Uterus (tissue), 4 donors: ENCODE data around the gene NBEA. TPM values are rescaled to one million over a fixed set of nuclear protein-coding genes. Genes with fewer than 3 reads are reported as not detected.

Experiments used
- DNase-seq, 2 donors: peaks; one replicate each; pipeline ENCODE4 v3.0.0-alpha.2; 2019 to 2020
- H3K27ac ChIP-seq, 2 donors: fragments of 200-600 bp; sonication (generic); 1 replicate in 1 of 2; 2 replicates in 1 of 2; pipeline ENCODE4 v1.5.1; 2016 to 2018
- H3K27me3 ChIP-seq, 2 donors: fragments of 200-600 bp; sonication (generic); one replicate each; pipeline ENCODE4 v1.5.1; 2018 to 2019; ENCODE audit warnings: control low read depth in 1 of 2
- H3K36me3 ChIP-seq, 2 donors: fragments of 200-600 bp; sonication (generic); one replicate each; pipeline ENCODE4 v1.5.1; 2019; ENCODE audit warnings: control low read depth in 1 of 2
- H3K4me1 ChIP-seq, 2 donors: fragments of 200-600 bp; sonication (generic); one replicate each; pipeline ENCODE4 v1.5.1; 2018 to 2019; ENCODE audit warnings: control low read depth in 1 of 2
- H3K4me3 ChIP-seq, 2 donors: fragments of 200-600 bp; sonication (generic); 1 replicate in 1 of 2; 2 replicates in 1 of 2; pipeline ENCODE4 v1.5.1; 2018 to 2019; ENCODE audit warnings: mild to moderate bottlenecking in 1 of 2
- H3K9me3 ChIP-seq, 2 donors: fragments of 200-600 bp; sonication (generic); one replicate each; pipeline ENCODE4 v1.5.1; 2019; ENCODE audit warnings: control low read depth in 1 of 2
- CTCF ChIP-seq, 4 experiments: fragments of 200-600 bp in 2 of 4; fragments of 450-650 bp in 2 of 4; sonication (generic) in 2 of 4; IDR thresholded peaks; one replicate each; pipeline ENCODE4 v1.5.1; 2016 to 2019; ENCODE audit warnings: antibody characterized with exemption in 4 of 4, mild to moderate bottlenecking in 2 of 4, moderate library complexity in 1 of 4
- POLR2A ChIP-seq, 2 donors: fragments of 450-650 bp; IDR thresholded peaks; one replicate each; pipeline ENCODE4 v1.6.1; 2016; ENCODE audit warnings: antibody characterized with exemption in 2 of 2, mild to moderate bottlenecking in 1 of 2, moderate library complexity in 1 of 2
- intact Hi-C: fragments of 100-400 bp; cut with DNase I; formaldehyde crosslinking; loops from one replicate; pipeline ENCODE4 v1.15.1; 2023; ENCODE audit warnings: low total_unique reads
- total RNA-seq, 4 donors: library from RNA; depleted of rRNA in 3 of 4; stranded (reverse); fragments of >200 nt in 3 of 4; gene quantifications; one replicate each; pipeline versions ENCODE4 v1.1.0 to v1.2.4, GENCODE V29; 2014 to 2023
- donor health status: DM: yes; HTN: yes; CAD: no.

Gene NBEA
- total RNA-seq, 4 donors from 2014 or later = 15.6 to 58.1 (median 37.3) TPM

DNA sequence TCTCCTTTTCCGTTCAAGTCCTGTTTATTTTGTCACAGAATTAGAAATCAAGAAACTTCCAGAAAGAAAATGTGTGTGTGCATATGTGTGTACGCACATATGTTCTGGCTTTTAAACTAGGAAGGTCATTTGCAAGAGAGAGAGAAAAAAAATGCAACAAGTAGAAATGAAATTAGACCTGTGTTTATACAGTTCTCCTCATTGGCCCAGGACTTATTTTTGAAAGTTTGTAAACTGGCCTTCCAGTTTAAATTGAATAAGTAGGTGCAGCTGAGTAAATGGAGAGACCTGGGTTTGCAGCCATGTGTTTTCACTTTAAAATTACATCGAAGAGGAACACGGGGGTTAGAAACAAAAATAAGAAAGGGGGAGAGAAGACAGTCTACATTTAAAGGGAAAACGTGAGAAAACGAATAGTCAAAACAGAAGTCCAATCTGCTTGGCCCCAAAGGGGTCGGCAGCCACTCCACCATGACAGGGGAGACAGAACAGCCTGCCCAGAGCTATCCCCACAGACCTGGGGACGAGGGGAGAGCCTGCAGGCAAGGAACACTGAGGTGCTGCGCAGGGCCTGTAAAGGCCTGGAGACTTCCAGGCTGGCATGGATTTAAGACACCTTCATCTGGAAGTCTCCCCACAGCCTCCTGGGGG is 751.2 kb downstream of the NBEA start:
- Histone ChIP-seq H3K4me1 (no peaks in the 10 kb centered on the region), H3K27me3 (no peaks in the 10 kb centered on the region), H3K27ac (no peak overlapping the region), H3K4me3 (no peak overlapping the region), H3K36me3 (no peaks in the 10 kb centered on the region), H3K9me3 (no peaks in the 10 kb centered on the region)
- DNase-seq = no peak
- intact Hi-C loops = no loop called here
- TF ChIP-seq POLR2A (IDR thresholded peaks at IDR 0.05) = no peak
- TF ChIP-seq CTCF (IDR thresholded peaks at IDR 0.05) = no peak

GRCh38 chr13:35694031-35694430 is 752.0 kb downstream of the NBEA start:
- no peaks in the 10 kb centered on the region for H3K4me1 ChIP-seq
- H3K4me3 ChIP-seq = no peak overlapping the region
- H3K9me3 ChIP-seq = no peaks in the 10 kb centered on the region
- TF ChIP-seq POLR2A (IDR thresholded peaks at IDR 0.05) = no peak
- no peak for TF ChIP-seq CTCF (IDR thresholded peaks at IDR 0.05)
- no peak overlapping the region for H3K27ac ChIP-seq
- no peaks in the 10 kb centered on the region for H3K36me3 ChIP-seq
- no peak for DNase-seq
- intact Hi-C loops = no loop called here
- H3K27me3 ChIP-seq = no peaks in the 10 kb centered on the region

- no peaks in the 10 kb centered on the region for H3K27me3 ChIP-seq
- no peaks in the 10 kb centered on the region for H3K4me1 ChIP-seq
- H3K4me3 ChIP-seq = no peak overlapping the region
- H3K9me3 ChIP-seq = no peaks in the 10 kb centered on the region
- TF ChIP-seq POLR2A (IDR thresholded peaks at IDR 0.05) (no peak), CTCF (IDR thresholded peaks at IDR 0.05) (no peak)
- H3K27ac ChIP-seq = no peak overlapping the region
- DNase-seq = no peak
- intact Hi-C loops = no loop called here
- H3K36me3 ChIP-seq = no peaks in the 10 kb centered on the region
These were observed 752.7 kb downstream of the NBEA start for GRCh38 chr13:35694549-35695447.

DNA sequence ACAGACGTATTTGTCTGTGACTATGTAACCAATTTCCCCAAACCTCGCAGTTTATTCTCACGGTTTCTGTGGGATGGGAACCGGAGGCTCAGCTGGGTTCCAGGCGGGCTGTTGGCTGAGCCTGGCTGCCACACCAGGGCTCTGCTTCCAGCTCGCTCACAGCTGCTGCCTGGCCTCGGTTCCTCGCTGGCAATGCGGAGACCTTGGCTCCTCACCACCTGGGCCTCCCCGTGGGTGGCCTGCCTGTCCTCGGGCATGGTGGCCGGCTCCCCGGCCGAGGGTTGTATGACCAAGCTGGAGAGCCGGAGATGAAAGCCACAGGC is 753.3 kb downstream of the NBEA start:
- no peaks in the 10 kb centered on the region for H3K27me3 ChIP-seq
- H3K36me3 ChIP-seq = no peaks in the 10 kb centered on the region
- no peak overlapping the region for H3K4me3 ChIP-seq
- intact Hi-C loops = no loop called here
- H3K9me3 ChIP-seq = no peaks in the 10 kb centered on the region
- H3K27ac ChIP-seq = no peak overlapping the region
- DNase-seq = no peak
- no peaks in the 10 kb centered on the region for H3K4me1 ChIP-seq
- TF ChIP-seq POLR2A (IDR thresholded peaks at IDR 0.05) (no peak), CTCF (IDR thresholded peaks at IDR 0.05) (no peak)

GRCh38 chr13:35697186-35697730 is 755.2 kb downstream of the NBEA start:
- Histone ChIP-seq H3K9me3 (no peaks in the 10 kb centered on the region), H3K27ac (no peak overlapping the region), H3K27me3 (no peaks in the 10 kb centered on the region), H3K4me1 (no peaks in the 10 kb centered on the region), H3K36me3 (no peaks in the 10 kb centered on the region), H3K4me3 (no peak overlapping the region)
- intact Hi-C loops = no loop called here
- DNase-seq = no peak
- TF ChIP-seq CTCF (IDR thresholded peaks at IDR 0.05) (no peak), POLR2A (IDR thresholded peaks at IDR 0.05) (no peak)
